ENCODE results near the gene HAUS2.

Gene HAUS2

DNA sequence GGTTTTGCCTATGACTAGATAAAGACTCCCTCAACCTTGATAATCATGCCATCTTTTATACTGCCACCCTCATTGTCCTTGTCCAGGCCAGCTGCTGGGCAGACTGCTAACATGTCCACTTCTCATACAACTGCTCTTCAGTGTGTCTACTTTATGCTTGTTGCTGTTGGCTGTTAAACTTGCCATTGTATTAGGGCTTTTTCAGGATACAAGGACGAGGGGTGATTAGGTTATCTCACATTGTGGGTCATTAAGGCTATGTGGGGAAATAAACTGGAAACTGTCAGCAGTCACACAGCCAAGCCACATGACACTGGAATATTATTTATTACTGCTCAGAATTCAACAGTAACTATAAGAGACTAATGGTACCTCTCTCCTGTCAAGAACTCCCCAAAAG is 62.9 kb downstream of the HAUS2 start:
- no peak for FAIRE-seq

GRCh38 chr15:42612367-42612912 is 63.8 kb downstream of the HAUS2 start:
- no peak for FAIRE-seq

DNA sequence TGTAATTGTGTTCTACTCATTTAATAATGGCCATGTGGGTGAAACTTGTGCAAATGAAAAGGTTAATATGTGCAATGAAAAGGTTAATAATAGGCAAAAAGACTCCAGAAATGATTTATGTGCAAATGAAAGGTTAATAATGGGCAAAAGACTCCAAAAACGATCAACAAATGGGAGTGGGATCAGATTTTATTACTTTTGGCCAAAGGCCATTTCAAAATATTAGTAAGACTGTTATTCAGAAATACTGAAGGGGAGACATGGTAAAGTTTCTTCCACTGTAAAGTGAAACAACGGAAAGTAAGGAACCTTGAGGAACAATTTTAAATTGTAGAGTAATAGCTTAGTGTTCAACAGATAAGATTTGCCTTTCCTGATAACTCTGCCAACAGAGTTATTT is 67.5 kb downstream of the HAUS2 start:
- FAIRE-seq = no peak

Data from G401.6 (cell line).